Measurements from ENCODE around the gene PRKCE. TPM values are rescaled to one million over a fixed set of nuclear protein-coding genes. Genes with fewer than 3 reads are reported as not detected.

The PRKCE gene
- total RNA-seq, 1 experiment from 2014 or later: 1.3 TPM

DNA sequence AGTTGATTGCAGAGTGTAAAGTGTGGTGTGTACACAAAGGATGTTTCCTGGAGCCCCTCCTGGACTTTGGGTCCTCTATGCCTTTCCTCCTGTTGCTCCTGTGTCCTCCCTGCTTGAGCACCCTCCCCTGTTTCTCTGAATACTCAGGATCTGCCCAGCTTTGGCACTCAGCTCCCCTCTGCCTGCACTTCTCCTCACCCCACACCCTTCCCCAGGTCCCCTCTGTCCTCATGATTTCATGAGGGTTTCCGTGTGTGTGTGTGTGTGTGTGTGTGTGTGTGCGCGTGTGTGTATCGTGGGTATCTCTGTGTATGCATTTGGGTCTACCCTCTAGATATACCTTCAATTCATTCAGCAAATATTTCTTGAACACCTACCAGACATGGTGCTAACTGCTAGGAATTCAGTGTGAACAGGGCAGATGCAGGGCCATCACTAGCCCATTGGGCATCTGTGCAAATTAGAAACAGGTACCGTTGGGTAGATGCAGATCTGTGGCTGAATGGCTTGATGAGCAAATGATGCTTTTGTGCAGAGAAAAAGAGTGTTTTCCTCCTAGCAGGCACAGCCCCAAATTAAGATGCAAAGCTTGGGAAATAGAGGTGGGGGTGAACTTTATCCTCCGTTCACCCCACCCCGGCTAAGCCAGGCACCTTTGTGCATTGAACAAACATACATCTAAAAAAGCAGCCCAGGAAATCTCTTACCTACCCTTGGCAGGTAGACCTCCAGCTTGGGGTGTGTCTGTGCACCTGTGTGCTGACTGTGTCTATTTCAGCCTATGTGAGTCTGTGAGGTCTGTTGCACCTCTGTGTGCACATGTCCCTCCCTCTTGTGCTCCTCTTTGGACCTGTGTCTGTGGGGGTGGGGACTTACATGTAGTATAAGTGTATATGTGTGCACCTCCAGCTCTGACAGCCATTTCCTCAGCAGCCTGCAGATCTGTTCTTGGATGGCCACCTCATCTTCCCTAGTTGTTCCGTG, 585.7 kb downstream of the PRKCE start:
- H3K27ac Mint-ChIP-seq: peak overlapping the region in 1 of 3 experiments; percentile 79; a peak in 1 of 7 replicates
- peaks cover 2% of the 10 kb centered on the region; the same call in 1 of the 2 replicates for H3K27me3 Mint-ChIP-seq (ENCODE audit: low read depth)
- H2BK20ac ChIP-seq (ENCODE audit: low read depth, low read length, poor library complexity, severe bottlenecking): no peak overlapping the region
- H2AK5ac ChIP-seq (ENCODE audit: insufficient read length, low read length): no peak overlapping the region
- no peaks in the 10 kb centered on the region for H3K9me3 Mint-ChIP-seq
- no peak overlapping the region for H2BK120ac ChIP-seq (ENCODE audit: low read depth, low read length, poor library complexity, severe bottlenecking)
- no peak overlapping the region for H4K8ac ChIP-seq (replicated peaks; ENCODE audit: insufficient read length, low read depth, low read length)
- H4K91ac ChIP-seq (ENCODE audit: insufficient read length, low read depth, low read length): no peak overlapping the region
- H3K79me1 ChIP-seq (ENCODE audit: insufficient read depth, low read depth, low read length, poor library complexity, severe bottlenecking): no peaks in the 10 kb centered on the region
- H3K18ac ChIP-seq (ENCODE audit: insufficient read length, low read depth, low read length): no peak overlapping the region
- no peak overlapping the region for H3K23ac ChIP-seq (ENCODE audit: insufficient read length, low read depth, low read length)
- H3K4ac ChIP-seq (ENCODE audit: low read depth, low read length): no peak overlapping the region
- no peak overlapping the region for H3K9ac ChIP-seq (ENCODE audit: extremely low read depth, insufficient read length, low read length)
- no peak for DNase-seq
- TF ChIP-seq, protein P1, sequence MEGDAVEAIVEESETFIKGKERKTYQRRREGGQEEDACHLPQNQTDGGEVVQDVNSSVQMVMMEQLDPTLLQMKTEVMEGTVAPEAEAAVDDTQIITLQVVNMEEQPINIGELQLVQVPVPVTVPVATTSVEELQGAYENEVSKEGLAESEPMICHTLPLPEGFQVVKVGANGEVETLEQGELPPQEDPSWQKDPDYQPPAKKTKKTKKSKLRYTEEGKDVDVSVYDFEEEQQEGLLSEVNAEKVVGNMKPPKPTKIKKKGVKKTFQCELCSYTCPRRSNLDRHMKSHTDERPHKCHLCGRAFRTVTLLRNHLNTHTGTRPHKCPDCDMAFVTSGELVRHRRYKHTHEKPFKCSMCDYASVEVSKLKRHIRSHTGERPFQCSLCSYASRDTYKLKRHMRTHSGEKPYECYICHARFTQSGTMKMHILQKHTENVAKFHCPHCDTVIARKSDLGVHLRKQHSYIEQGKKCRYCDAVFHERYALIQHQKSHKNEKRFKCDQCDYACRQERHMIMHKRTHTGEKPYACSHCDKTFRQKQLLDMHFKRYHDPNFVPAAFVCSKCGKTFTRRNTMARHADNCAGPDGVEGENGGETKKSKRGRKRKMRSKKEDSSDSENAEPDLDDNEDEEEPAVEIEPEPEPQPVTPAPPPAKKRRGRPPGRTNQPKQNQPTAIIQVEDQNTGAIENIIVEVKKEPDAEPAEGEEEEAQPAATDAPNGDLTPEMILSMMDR (conservative IDR thresholded peaks at IDR 0.05): no peak
- H2AFZ ChIP-seq (ENCODE audit: low read length): no peak overlapping the region
- no peak overlapping the region for H3K14ac ChIP-seq (ENCODE audit: insufficient read depth, low read length)
- WGBS (ENCODE audit: extremely low coverage, insufficient read length, low lambda C conversion rate): no CpG with 5 or more reads among the region's 8 CpGs
- H3K23me2 ChIP-seq (ENCODE audit: insufficient read length, low read depth, low read length, poor library complexity, severe bottlenecking): no peaks in the 10 kb centered on the region
- H4K5ac ChIP-seq (ENCODE audit: insufficient read length, low read depth, low read length): no peak overlapping the region
- no peaks in the 10 kb centered on the region for H3K79me2 ChIP-seq (ENCODE audit: insufficient read depth, low read length)
- H2BK12ac ChIP-seq (ENCODE audit: insufficient read length, low read depth, low read length): no peak overlapping the region
- no peak overlapping the region for H3K4me2 ChIP-seq (ENCODE audit: insufficient read depth, insufficient read length, low read length)
- no peak overlapping the region for H3T11ph ChIP-seq (ENCODE audit: low read length)
- no peaks in the 10 kb centered on the region for H3K9me3 ChIP-seq (ENCODE audit: control insufficient read depth, low read depth, low read length)
- H3K36me3 Mint-ChIP-seq (ENCODE audit: insufficient read depth in 1 of 3, low read depth in 3 of 3): no peaks in the 10 kb centered on the region
- no peak overlapping the region for H2BK15ac ChIP-seq (ENCODE audit: low read depth, low read length)
- no peak overlapping the region for H2BK5ac ChIP-seq (ENCODE audit: insufficient read length, low read length)
- no peak overlapping the region for H3K56ac ChIP-seq (ENCODE audit: insufficient read length, low read depth, low read length)
- H3K4me3 Mint-ChIP-seq: no peak overlapping the region
- H3K4me1 ChIP-seq (ENCODE audit: insufficient read depth, low read length): peaks cover 3% of the 10 kb centered on the region; the same call in 1 of the 2 replicates
- no peaks in the 10 kb centered on the region for H4K20me1 ChIP-seq (ENCODE audit: control insufficient read depth, insufficient read depth, insufficient read length)
- H3K4me1 Mint-ChIP-seq: peaks cover 5 to 15% of the 10 kb centered on the region in 2 experiments; a peak in 3 of 4 replicates
- no peaks in the 10 kb centered on the region for H3K27me3 ChIP-seq (ENCODE audit: insufficient read depth, low read length)
- no peak overlapping the region for H3K27ac ChIP-seq (ENCODE audit: insufficient read length, low read depth, low read length)

Other genes starting within 250 kb of the PRKCE start
- 18.3 TPM in 2 replicates for gene SRBD1, start 40.4 kb upstream of the PRKCE start, total RNA-seq (2021)